Skeletal muscle cell (primary cell): ENCODE results near the gene SEPTIN2.
A peak's percentile ranks its signal among the peaks of the same experiment; 100 is the strongest.
"Not testable (repeated sequence)": the region's sequence is repeated elsewhere in the genome, so short reads cannot be mapped to it uniquely, and the experiment has no call there.

Experiments
- DNase-seq: peaks from one replicate; pipeline ENCODE4 v3.0.0-alpha.2; 2010; ENCODE audit warnings: low read depth
- H3K4me3 ChIP-seq: 2 replicates; pipeline ENCODE4 v1.5.1; 2011; ENCODE audit warnings: low read depth, mild to moderate bottlenecking, control low read depth, low read length, moderate library complexity

The SEPTIN2 gene

GRCh38 chr2:241310917-241311566 lies 4.7 kb upstream of the SEPTIN2 start:
- DNase-seq: no peak
- H3K4me3 ChIP-seq: no peak overlapping the region

GRCh38 chr2:241312082-241312481 lies 3.6 kb upstream of the SEPTIN2 start:
- no peak overlapping the region for H3K4me3 ChIP-seq
- DNase-seq: peak; percentile 24

DNA sequence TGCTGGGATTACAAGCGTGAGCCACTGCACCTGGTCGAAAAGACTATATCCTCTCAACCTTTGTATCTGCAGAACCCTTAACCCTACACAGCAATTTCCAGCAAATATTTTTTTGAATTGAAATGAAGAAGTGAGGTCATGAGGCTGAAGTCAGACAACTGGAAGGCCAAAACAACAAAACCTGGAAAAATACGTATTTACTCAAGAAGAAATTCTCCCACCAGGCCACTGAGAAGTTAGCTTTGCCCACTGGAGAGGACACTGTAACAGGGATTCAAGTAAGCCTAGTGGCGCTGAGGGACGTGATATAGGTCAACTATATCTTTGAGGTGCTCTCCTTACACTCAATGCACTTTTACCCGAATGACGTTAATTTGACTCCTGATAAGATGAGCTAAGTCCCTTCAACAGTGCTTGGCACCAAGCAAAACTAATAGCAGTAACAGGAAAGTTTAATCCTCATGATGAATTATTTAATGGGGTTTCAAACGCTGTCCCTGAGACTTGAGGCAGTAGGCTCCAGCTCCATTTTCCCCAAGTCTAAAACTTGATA lies 2.1 kb upstream of the SEPTIN2 start:
- DNase-seq: no peak

GRCh38 chr2:241314226-241315092 lies 1.3 kb upstream of the SEPTIN2 start:
- peak overlapping the region; percentile 66 for H3K4me3 ChIP-seq
- peak; percentile 5 for DNase-seq

More for the DNA sequence above, 2.1 kb upstream of the SEPTIN2 start:
- peak overlapping the region; percentile 66 for H3K4me3 ChIP-seq

DNA sequence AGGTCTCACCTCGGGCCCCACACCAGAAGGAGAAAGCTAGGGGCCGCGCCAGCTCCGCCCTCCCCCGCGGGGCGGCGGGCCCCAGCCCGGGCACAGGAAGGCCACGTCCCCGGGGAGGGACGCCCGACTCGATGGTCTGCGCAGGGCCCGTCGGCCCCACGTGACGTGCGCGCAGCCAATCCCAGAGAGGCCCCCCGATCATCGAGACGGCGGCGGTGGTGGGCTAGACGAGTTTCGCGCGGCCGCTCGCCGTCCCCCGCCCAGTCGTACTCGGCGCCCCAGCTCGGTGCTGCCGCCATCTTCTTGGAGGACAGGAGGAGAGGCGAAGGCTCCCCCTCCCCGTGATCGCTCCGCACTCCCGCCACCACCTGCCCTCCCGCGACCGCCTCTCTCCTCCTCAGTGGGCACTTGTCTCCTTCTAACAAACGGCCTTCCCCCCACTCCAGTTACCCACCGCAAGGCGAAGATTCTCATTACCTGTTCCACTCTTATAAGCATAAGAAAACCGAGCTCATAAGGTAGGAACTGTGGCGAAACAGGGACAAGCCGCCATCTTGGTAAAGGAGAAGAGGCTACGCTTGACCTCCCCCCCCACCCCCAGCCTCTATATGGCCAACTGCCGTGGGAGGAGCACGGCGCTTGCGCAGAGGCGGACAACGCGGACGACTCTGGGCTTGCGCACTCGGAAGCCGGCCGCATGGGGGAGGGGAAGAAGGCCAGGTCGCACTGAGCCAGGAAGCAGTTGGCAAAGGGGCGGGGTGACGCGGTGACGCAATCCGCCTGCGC lies 439 bp upstream of the SEPTIN2 start, which contains the start of gene HDLBP:
Gene HDLBP (minus strand): TSS at position 580 of the 786 bp plus-strand sequence. CDS start 48,803 bp downstream, outside the sequence.
- peak; percentile 96 for DNase-seq

DNA sequence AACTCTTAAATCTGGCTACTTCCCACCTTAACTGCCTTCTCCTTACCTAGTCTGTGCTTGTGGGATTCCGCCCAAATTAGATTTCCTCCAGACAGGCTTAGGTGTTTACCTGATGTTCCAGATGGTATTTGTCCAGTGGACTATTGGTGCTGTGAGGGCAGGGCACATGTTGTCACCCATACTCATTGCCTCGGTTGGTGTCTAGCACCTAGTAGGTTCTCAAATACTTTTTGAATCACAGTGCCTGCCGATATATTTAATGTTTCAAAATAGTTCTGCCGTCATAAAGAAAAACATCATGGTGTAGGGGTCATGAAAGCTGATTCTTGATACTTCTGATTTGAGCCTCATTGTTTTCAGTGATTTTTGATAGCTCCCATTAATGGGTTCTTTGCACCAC lies 1.1 kb downstream of the SEPTIN2 start:
- H3K4me3 ChIP-seq: peak overlapping the region; percentile 96
- no peak for DNase-seq

More for the DNA sequence above, 439 bp upstream of the SEPTIN2 start, which contains the start of gene HDLBP:
- H3K4me3 ChIP-seq: peak within 1 kb of the TSS; percentile 96

- DNase-seq: no peak
- peak overlapping the region; percentile 96 for H3K4me3 ChIP-seq
Observed at GRCh38 chr2:241317391-241317790, 1.7 kb downstream of the SEPTIN2 start.

DNA sequence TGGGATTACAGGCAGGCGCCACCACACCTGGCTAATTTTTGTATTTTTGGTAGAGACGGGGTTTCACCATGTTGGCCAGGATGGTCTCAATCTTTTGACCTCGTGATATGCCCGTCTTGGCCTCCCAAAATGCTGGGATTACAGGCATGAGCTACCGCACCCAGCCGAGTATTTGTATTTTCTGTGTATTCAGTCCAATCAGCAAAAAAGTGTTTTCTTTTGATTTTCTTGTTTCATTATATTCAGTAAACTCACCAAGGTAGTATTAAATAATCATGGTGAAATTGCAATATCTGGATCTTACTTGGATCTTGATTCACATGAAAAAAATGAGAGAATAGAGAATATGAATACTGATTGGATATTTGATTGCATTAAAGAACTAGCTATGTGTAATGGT lies 3.1 kb downstream of the SEPTIN2 start:
- DNase-seq, H3K4me3 ChIP-seq: not testable (repeated sequence)

DNA sequence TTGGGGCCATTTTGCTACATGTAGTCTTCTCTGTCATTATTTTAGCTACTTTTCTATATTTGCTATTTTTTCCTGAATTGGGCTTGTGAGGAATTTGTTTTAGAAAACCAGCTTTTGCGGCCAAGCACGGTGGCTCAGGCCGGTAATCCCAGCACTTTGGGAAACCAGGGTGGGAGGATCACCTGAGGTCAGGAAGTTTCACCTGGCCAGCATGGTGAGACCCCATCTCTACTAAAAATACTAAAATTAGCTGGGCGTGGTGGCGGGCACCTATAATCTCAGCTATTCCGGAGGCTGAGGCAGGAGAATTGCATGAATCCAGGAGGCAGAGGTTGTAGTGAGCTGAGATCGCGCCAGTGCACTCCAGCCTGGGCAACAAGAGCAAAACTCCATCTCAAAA lies 4.7 kb downstream of the SEPTIN2 start:
- H3K4me3 ChIP-seq: no peak overlapping the region
- no peak for DNase-seq

DNA sequence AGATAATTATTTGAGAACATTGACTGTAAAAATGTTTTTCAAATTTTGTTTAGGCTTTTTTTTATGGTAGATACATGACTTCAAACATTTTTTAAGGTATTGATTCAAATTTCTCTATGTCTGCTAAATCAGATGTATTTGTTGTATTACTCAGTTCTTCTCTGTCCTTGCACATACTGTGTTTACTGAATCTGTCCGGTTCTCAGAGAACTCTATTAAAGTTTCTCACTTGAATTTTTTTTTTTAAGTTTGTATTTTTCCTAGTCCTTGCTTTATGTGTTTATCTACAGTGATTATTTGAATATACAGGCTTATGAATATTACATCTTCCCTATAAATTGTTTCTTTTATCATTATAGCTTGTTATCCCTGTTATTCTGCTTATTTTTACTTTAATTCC lies 5.3 kb downstream of the SEPTIN2 start:
- no peak for DNase-seq
- no peak overlapping the region for H3K4me3 ChIP-seq

DNA sequence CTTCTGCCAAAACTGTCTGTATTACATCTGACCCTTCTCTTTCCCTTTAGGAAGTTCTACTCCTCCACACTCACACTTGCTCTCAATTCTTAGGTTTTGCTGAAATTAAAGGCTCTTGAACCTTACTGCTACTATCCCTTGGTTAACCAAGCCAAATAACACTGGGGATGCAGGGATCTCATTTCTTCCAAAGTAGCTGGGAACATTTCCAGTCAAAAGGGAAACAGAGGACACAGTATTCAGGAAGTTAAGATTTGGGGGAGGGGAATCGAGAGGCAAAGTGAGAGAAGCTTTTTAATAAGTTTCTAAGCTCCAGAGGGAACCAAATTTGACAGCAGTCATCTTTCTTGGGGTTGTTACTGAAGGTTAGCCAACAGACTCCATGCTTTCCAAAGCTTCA lies 6.2 kb downstream of the SEPTIN2 start:
- no peak overlapping the region for H3K4me3 ChIP-seq
- DNase-seq: no peak

DNA sequence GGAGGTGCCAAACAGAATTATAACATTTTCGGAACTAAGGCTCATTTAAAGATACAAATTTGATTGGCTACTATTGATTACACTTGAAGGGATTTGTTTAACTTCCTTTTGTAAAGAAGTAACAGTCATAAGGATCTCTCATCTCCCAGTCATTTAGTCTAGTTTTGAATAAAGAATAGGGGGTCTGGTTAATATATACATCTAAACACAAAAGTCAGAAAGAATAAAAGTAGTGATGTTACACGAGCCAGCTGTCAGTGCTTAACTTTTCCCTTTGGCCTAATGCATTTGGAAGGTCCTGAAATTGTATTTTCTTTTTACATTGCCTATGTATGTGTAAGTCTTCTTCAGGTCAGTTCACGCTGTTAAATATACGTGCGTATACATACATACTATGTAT lies 8.1 kb downstream of the SEPTIN2 start:
- no peak overlapping the region for H3K4me3 ChIP-seq
- DNase-seq: no peak

DNA sequence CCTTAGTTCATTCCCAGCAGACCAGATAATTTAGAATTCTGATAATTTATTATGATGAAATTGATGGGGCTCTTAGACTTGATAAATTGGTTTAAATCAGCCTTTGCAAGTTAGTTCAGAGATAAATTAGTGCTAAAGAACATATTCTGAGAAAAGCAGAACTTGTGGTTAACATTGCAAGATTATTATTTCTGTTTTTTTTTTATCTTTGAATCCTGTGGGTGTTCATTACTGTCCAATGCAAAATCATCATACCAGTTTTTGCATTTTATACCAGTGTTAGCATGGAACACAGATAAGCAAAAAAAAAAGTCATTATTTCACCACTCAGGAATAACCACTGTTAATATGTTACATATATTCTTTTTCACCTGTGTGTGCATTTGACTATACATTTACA lies 9.1 kb downstream of the SEPTIN2 start:
- no peak for DNase-seq
- H3K4me3 ChIP-seq: no peak overlapping the region

DNA sequence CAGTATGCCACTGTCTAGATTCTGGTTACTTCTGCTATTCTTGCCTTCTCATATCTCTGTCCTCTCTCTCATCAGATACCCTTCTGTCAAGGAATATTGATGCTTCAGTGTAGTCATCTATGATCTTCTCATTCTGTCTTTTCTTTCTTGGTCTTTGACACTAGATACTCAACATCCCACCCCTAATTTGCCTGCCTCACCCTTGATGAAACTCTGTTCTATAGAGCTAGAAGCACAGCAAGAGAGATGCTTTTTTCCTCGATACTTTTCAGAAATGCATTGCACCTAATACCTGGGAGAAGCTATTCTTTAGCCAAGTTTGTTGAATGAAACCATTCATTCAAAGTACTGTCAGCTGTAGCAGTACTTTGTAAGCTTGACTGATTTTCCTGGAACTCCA lies 9.5 kb downstream of the SEPTIN2 start:
- H3K4me3 ChIP-seq: no peak overlapping the region
- no peak for DNase-seq

DNA sequence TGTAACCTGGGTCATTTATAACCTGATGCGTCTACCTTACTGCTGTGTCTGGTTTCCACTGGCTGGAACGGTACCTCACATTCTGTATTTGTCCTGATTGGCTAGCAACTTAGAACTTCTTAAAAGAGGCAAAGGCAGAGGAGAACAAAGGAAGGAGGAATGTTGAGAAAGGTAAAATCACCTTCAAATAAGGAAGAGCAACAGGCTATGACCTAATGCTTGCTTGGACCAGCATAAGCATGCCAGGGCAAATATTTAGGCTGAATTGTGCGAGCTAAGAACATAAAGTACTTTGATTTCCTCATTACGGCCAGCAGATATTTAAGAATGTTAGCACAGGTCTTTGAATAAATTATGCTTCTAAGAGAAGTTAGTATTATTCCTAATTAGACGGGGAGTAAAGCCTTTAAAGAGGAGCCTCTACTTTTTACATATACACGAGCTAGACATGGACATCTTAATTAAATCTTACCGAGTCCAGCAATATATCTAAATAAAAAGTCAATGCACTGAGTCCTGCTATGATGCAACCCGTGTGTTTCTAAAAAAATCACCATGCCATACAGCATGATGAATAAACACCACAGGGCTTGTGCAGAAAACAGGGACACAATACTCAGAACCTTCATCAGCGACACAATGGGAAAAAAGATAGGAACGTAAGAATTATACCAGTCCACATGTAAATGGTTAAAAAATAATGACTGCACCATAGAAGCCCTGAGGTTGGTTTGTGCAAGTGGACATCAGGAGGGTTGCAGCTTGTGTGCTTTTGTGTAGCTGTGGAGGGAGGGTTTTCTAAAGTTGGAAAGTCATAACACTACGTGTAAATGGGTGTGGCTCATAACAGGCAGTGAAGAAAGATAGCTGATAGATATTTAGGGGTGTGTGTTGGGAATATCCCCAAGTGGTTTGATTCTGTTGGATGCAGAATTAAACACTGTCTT lies 14.2 kb downstream of the SEPTIN2 start:
- H3K4me3 ChIP-seq: no peak overlapping the region
- DNase-seq: no peak

- DNase-seq: no peak
Observed at GRCh38 chr2:241330616-241330981, 14.9 kb downstream of the SEPTIN2 start.

GRCh38 chr2:241334813-241335212 lies 19.1 kb downstream of the SEPTIN2 start:
- no peak for DNase-seq
- no peak overlapping the region for H3K4me3 ChIP-seq

More at GRCh38 chr2:241330616-241330981, 14.9 kb downstream of the SEPTIN2 start:
- H3K4me3 ChIP-seq: no peak overlapping the region

- DNase-seq: no peak
- H3K4me3 ChIP-seq: no peak overlapping the region
Observed at GRCh38 chr2:241339839-241340630, 24.3 kb downstream of the SEPTIN2 start.
